Measurements from ENCODE around the gene SLC36A3. TPM values are rescaled to one million over a fixed set of nuclear protein-coding genes. Genes with fewer than 3 reads are reported as not detected.
"Not testable (repeated sequence)": the region's sequence is repeated elsewhere in the genome, so short reads cannot be mapped to it uniquely, and the experiment has no call there.

Gene SLC36A3
- total and polyA plus RNA-seq, 2 donors (not counting 1 experiment from before 2014, with no cell fraction given): not detected

DNA sequence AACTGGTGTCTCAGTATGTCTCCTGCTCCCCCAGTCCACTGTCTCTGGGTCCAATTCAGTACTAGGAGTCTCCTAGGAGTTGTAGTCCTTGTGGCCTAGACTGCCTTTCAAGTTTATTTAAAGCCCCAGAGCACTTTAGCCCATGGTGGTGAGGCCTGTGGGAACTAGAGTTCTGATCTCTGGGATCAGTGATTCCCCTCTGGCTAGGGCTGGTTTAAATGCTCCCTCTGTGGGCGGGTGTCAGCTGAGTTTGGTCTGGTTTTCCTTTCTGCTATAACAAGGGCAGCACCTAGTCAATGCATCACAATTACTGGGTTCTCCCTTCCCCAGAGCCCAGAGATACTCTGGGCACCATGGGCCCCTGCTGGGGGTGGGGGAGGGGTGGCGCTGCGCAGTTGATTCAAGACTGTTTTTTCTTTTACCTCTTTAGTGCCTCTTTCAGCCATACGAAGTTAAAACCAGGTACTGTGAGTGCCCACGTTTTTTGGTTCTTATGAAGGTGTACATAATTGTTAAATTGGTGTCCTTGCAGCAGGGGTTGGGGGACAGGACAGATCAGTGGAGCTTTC, 9.3 kb upstream of the SLC36A3 start:
- peaks cover 4 to 6% of the 10 kb centered on the region in 2 donors for H3K4me1 ChIP-seq (ENCODE audit: control insufficient read depth in 2 of 2, insufficient read depth in 2 of 2, low read length in 2 of 2)
- no peaks in the 10 kb centered on the region for H3K79me2 ChIP-seq (ENCODE audit: control insufficient read depth, insufficient read depth, low read length)
- H3K27me3 ChIP-seq (replicated peaks in 1 of 4; ENCODE audit: control extremely low read depth in 1 of 4, control insufficient read depth in 3 of 4, insufficient read depth in 4 of 4, low read length in 3 of 4): no peaks in the 10 kb centered on the region
- no peak overlapping the region for H2AFZ ChIP-seq (ENCODE audit: insufficient read depth, low read depth, low read length, poor library complexity, severe bottlenecking)
- Mint-ChIP-seq H3K4me3 (no peak overlapping the region), H3K9me3 (ENCODE audit: insufficient read depth) (peaks cover 9% of the 10 kb centered on the region), H3K27me3 (no peaks in the 10 kb centered on the region), H3K4me1 (peaks cover 2% of the 10 kb centered on the region), H3K27ac (no peak overlapping the region)
- H3K9me3 ChIP-seq (ENCODE audit: control extremely low read depth in 1 of 3, control insufficient read depth in 2 of 3, insufficient read depth in 1 of 3, low read length in 2 of 3): peaks cover 2 to 15% (median 9%) of the 10 kb centered on the region in 3 donors
- no peak overlapping the region for H3K27ac ChIP-seq (ENCODE audit: low read length in 2 of 2)
- ATAC-seq (ENCODE audit: low read depth) (no peak), DNase-seq (no peak)
- no peak overlapping the region for H3K4me3 ChIP-seq (ENCODE audit: control extremely low read depth in 1 of 5, extremely low read depth in 1 of 5, insufficient read depth in 1 of 5, low read depth in 2 of 5, low read length in 4 of 5)
- WGBS (ENCODE audit: insufficient coverage): no CpG with 5 or more reads among the region's 5 CpGs
- TF ChIP-seq, protein P1, sequence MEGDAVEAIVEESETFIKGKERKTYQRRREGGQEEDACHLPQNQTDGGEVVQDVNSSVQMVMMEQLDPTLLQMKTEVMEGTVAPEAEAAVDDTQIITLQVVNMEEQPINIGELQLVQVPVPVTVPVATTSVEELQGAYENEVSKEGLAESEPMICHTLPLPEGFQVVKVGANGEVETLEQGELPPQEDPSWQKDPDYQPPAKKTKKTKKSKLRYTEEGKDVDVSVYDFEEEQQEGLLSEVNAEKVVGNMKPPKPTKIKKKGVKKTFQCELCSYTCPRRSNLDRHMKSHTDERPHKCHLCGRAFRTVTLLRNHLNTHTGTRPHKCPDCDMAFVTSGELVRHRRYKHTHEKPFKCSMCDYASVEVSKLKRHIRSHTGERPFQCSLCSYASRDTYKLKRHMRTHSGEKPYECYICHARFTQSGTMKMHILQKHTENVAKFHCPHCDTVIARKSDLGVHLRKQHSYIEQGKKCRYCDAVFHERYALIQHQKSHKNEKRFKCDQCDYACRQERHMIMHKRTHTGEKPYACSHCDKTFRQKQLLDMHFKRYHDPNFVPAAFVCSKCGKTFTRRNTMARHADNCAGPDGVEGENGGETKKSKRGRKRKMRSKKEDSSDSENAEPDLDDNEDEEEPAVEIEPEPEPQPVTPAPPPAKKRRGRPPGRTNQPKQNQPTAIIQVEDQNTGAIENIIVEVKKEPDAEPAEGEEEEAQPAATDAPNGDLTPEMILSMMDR (IDR thresholded peaks at IDR 0.05): no peak
- TF ChIP-seq EZH2 (IDR thresholded peaks at IDR 0.05; ENCODE audit: borderline replicate concordance, insufficient read depth, low read depth, low read length, poor library complexity, severe bottlenecking): no peak
- no peak overlapping the region for H3K9ac ChIP-seq (ENCODE audit: low read length)
- ChIA-PET POLR2A (no interaction called here), CTCF (interaction anchor here (0.6 kb wide), 1 partner anchor 8 kb away, joined by 4 read pairs; no protein-coding TSS in a partner anchor)
- H4K20me1 ChIP-seq (ENCODE audit: control insufficient read depth, insufficient read depth, low read length, poor library complexity, severe bottlenecking): no peaks in the 10 kb centered on the region
- H3K36me3 ChIP-seq (replicated peaks in 1 of 2; ENCODE audit: control extremely low read depth in 1 of 2, control insufficient read depth in 1 of 2, extremely low read depth in 1 of 2, insufficient read depth in 2 of 2, low read length in 1 of 2): no peaks in the 10 kb centered on the region
- H3K4me2 ChIP-seq (replicated peaks; ENCODE audit: low read depth, low read length, poor library complexity, severe bottlenecking): no peak overlapping the region
- intact Hi-C loops (cut with micrococcal nuclease): loop anchor here (10.0 kb wide), 1 partner anchor 508 kb away; no protein-coding TSS in a partner anchor

DNA sequence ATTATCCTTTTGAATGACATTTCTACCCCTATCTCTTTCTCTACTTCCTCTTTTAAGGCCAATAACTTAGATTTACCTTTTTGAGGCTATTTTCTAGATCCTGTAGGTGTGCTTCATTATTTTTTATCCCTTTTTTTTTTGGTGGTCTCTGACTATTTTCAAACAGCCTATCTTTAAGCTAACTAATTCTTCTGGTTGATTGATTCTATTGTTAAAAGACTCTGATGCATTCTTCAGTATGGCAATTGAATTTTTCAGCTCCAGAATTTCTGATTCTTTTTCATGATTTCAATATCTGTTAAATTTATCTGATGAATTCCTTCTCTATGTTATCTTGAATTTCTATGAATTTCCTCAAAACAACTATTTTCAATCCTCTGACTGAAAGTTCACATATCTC, 7.4 kb upstream of the SLC36A3 start:
- Histone ChIP-seq H3K36me3 (replicated peaks in 1 of 2; ENCODE audit: control extremely low read depth in 1 of 2, control insufficient read depth in 1 of 2, extremely low read depth in 1 of 2, insufficient read depth in 2 of 2, low read length in 1 of 2) (no peaks in the 10 kb centered on the region), H3K27ac (ENCODE audit: low read length in 2 of 2) (no peak overlapping the region), H3K4me1 (ENCODE audit: control insufficient read depth in 2 of 2, insufficient read depth in 2 of 2, low read length in 2 of 2) (peaks cover 2 to 3% of the 10 kb centered on the region in 2 donors), H3K9me3 (ENCODE audit: control extremely low read depth in 1 of 3, control insufficient read depth in 2 of 3, insufficient read depth in 1 of 3, low read length in 2 of 3) (peaks cover 2 to 15% (median 9%) of the 10 kb centered on the region in 3 donors), H3K4me3 (ENCODE audit: control extremely low read depth in 1 of 5, extremely low read depth in 1 of 5, insufficient read depth in 1 of 5, low read depth in 2 of 5, low read length in 4 of 5) (no peak overlapping the region), H4K20me1 (ENCODE audit: control insufficient read depth, insufficient read depth, low read length, poor library complexity, severe bottlenecking) (no peaks in the 10 kb centered on the region), H3K27me3 (replicated peaks in 1 of 4; ENCODE audit: control extremely low read depth in 1 of 4, control insufficient read depth in 3 of 4, insufficient read depth in 4 of 4, low read length in 3 of 4) (no peaks in the 10 kb centered on the region), H3K9ac (ENCODE audit: low read length) (no peak overlapping the region), H3K4me2 (replicated peaks; ENCODE audit: low read depth, low read length, poor library complexity, severe bottlenecking) (no peak overlapping the region), H3K79me2 (ENCODE audit: control insufficient read depth, insufficient read depth, low read length) (no peaks in the 10 kb centered on the region), H2AFZ (ENCODE audit: insufficient read depth, low read depth, low read length, poor library complexity, severe bottlenecking) (no peak overlapping the region)
- POLR2A ChIA-PET: no interaction called here
- Mint-ChIP-seq H3K27me3 (no peaks in the 10 kb centered on the region), H3K9me3 (ENCODE audit: insufficient read depth) (peaks cover 9% of the 10 kb centered on the region), H3K27ac (no peak overlapping the region), H3K4me1 (peaks cover 2% of the 10 kb centered on the region), H3K4me3 (no peak overlapping the region)
- ATAC-seq (ENCODE audit: low read depth): no peak
- DNase-seq: no peak
- TF ChIP-seq EZH2 (IDR thresholded peaks at IDR 0.05; ENCODE audit: borderline replicate concordance, insufficient read depth, low read depth, low read length, poor library complexity, severe bottlenecking): no peak
- TF ChIP-seq, protein P1 (IDR thresholded peaks at IDR 0.05): no peak
- CTCF ChIA-PET: no interaction called here
- intact Hi-C loops (cut with micrococcal nuclease): loop anchor here (10.0 kb wide), 1 partner anchor 506 kb away; no protein-coding TSS in a partner anchor

DNA sequence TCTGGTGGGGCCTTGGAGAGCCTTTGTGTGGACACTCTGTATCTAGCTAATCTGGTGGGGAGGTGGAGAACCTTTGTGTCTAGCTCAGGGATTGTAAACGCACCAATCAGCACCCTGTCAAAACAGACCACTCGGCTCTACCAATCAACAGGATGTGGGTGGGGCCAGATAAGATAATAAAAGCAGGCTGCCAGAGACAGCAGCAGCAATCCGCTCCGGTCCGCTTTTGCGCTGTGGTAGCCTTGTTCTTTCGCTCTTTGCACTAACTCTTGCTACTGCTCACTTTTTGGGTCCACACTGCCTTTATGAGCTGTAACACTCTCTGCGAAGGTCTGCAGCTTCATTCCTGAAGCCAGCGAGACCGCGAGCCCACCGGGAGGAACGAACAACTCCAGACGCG, 6.3 kb upstream of the SLC36A3 start:
- CTCF ChIA-PET: interaction anchor here (0.6 kb wide), 1 partner anchor 202 kb away, joined by 3 read pairs; no protein-coding TSS in a partner anchor
- DNase-seq; H3K27me3 Mint-ChIP-seq; H3K79me2 ChIP-seq (ENCODE audit: control insufficient read depth, insufficient read depth, low read length); POLR2A ChIA-PET; H3K27me3 ChIP-seq (replicated peaks in 1 of 4; ENCODE audit: control extremely low read depth in 1 of 4, control insufficient read depth in 3 of 4, insufficient read depth in 4 of 4, low read length in 3 of 4); H2AFZ ChIP-seq (ENCODE audit: insufficient read depth, low read depth, low read length, poor library complexity, severe bottlenecking); H3K27ac ChIP-seq (ENCODE audit: low read length in 2 of 2); H3K4me1 ChIP-seq (ENCODE audit: control insufficient read depth in 2 of 2, insufficient read depth in 2 of 2, low read length in 2 of 2); H3K36me3 ChIP-seq (replicated peaks in 1 of 2; ENCODE audit: control extremely low read depth in 1 of 2, control insufficient read depth in 1 of 2, extremely low read depth in 1 of 2, insufficient read depth in 2 of 2, low read length in 1 of 2); H3K27ac Mint-ChIP-seq; H3K4me2 ChIP-seq (replicated peaks; ENCODE audit: low read depth, low read length, poor library complexity, severe bottlenecking); H3K9me3 Mint-ChIP-seq (ENCODE audit: insufficient read depth); ATAC-seq (ENCODE audit: low read depth); H3K4me3 ChIP-seq (ENCODE audit: control extremely low read depth in 1 of 5, extremely low read depth in 1 of 5, insufficient read depth in 1 of 5, low read depth in 2 of 5, low read length in 4 of 5); H4K20me1 ChIP-seq (ENCODE audit: control insufficient read depth, insufficient read depth, low read length, poor library complexity, severe bottlenecking); H3K9ac ChIP-seq (ENCODE audit: low read length); H3K4me1 Mint-ChIP-seq; H3K4me3 Mint-ChIP-seq: not testable (repeated sequence)
- H3K9me3 ChIP-seq (ENCODE audit: control extremely low read depth in 1 of 3, control insufficient read depth in 2 of 3, insufficient read depth in 1 of 3, low read length in 2 of 3): peaks cover 2 to 15% (median 9%) of the 10 kb centered on the region in 3 donors
- intact Hi-C loops (cut with micrococcal nuclease): loop anchor here (10.0 kb wide), 1 partner anchor 505 kb away; no protein-coding TSS in a partner anchor
- WGBS (ENCODE audit: insufficient coverage): 95% methylated on average over 13 of the region's 15 CpGs
